ENCODE data around the gene LRRC58.

Gene LRRC58

GRCh38 chr3:120276767-120277166 is 72.4 kb downstream of the LRRC58 start:
- no peak for DNase-seq (ENCODE audit: low read depth, low spot score)

- DNase-seq (ENCODE audit: low read depth, low spot score) = no peak
Observed at GRCh38 chr3:120275618-120276017, 73.5 kb downstream of the LRRC58 start.

- no peak for DNase-seq (ENCODE audit: low read depth, low spot score)
Observed at GRCh38 chr3:120274739-120275167, 74.4 kb downstream of the LRRC58 start.

Data from ELF-1 (cell line).